Activated naive CD4-positive, alpha-beta T cell (primary cell): ENCODE data around the gene CRYBA4.

Experiments used
- DNase-seq, 4 experiments: peaks; one replicate each; lab custom pipeline; 2025; lab: John Stamatoyannopoulos, UW

Gene CRYBA4

GRCh38 chr22:26660961-26661578 lies 39.3 kb downstream of the CRYBA4 start:
- no peak for DNase-seq

- DNase-seq, result no peak
Observed at GRCh38 chr22:26662160-26662559, 40.4 kb downstream of the CRYBA4 start.

GRCh38 chr22:26663374-26663923 lies 41.7 kb downstream of the CRYBA4 start:
- no peak for DNase-seq

- no peak for DNase-seq
Observed at GRCh38 chr22:26665813-26666231, 44.1 kb downstream of the CRYBA4 start.

- DNase-seq, result no peak
Observed at GRCh38 chr22:26667140-26667539, 45.4 kb downstream of the CRYBA4 start.

GRCh38 chr22:26669060-26669481 lies 47.3 kb downstream of the CRYBA4 start:
- DNase-seq, result no peak

GRCh38 chr22:26670459-26670858 lies 48.7 kb downstream of the CRYBA4 start:
- DNase-seq, result no peak

- peak; percentile 21 to 50 (median 36) for DNase-seq
Observed at GRCh38 chr22:26671317-26672059, 49.7 kb downstream of the CRYBA4 start.

- DNase-seq, result peak in 1 of 4 experiments; percentile 16
Observed at GRCh38 chr22:26672060-26672471, 50.3 kb downstream of the CRYBA4 start.

- peak; percentile 57 to 85 (median 69) for DNase-seq
Observed at GRCh38 chr22:26672590-26673468, 51.1 kb downstream of the CRYBA4 start.

GRCh38 chr22:26673486-26673885 lies 51.7 kb downstream of the CRYBA4 start:
- no peak for DNase-seq

GRCh38 chr22:26674211-26675190 lies 52.7 kb downstream of the CRYBA4 start:
- DNase-seq, result peak in 1 of 4 experiments; percentile 3

- DNase-seq, result no peak
Observed at GRCh38 chr22:26675687-26676268, 54.0 kb downstream of the CRYBA4 start.

- DNase-seq, result no peak
Observed at GRCh38 chr22:26677217-26677616, 55.5 kb downstream of the CRYBA4 start.

GRCh38 chr22:26679003-26679629 lies 57.4 kb downstream of the CRYBA4 start:
- DNase-seq, result peak; percentile 13 to 51 (median 36)
